Neural progenitor cell (in vitro differentiated cells): ENCODE results near the gene PNPLA7.

Source experiments
- CTCF ChIP-seq: fragments of 200-600 bp; sonication (generic); IDR thresholded peaks from 2 replicates; pipeline ENCODE4 v1.5.1; 2017; ENCODE audit warnings: antibody characterized with exemption, mild to moderate bottlenecking
- EZH2 ChIP-seq: fragments of 200-600 bp; sonication (generic); IDR thresholded peaks from 2 replicates; pipeline ENCODE4 v1.6.1; 2017; ENCODE audit warnings: antibody characterized with exemption, mild to moderate bottlenecking, moderate library complexity
- EZH2phosphoT487 ChIP-seq: fragments of 200-600 bp; sonication (generic); IDR thresholded peaks from 2 replicates; pipeline ENCODE4 v1.6.1; 2017; ENCODE audit warnings: antibody characterized with exemption

- TF ChIP-seq CTCF (no peak), EZH2 (no peak), EZH2phosphoT487 (no peak)
Measured at GRCh38 chr9:137524981-137525317, 25.3 kb downstream of the PNPLA7 start.
